Lower leg skin (tissue), 4 donors: ENCODE results near the gene PRICKLE2. TPM values are rescaled to one million over a fixed set of nuclear protein-coding genes. Genes with fewer than 3 reads are reported as not detected.

Source experiments
- DNase-seq, 2 donors: peaks; one replicate each; pipeline ENCODE4 v3.0.0-alpha.2; 2019; ENCODE audit warnings: low spot score in 2 of 2
- H3K4me3 ChIP-seq: fragments of 200-600 bp; sonication (generic); 2 replicates; pipeline ENCODE4 v1.5.1; 2017; ENCODE audit warnings: mild to moderate bottlenecking, low read depth; ENCODE audit not compliant: poor library complexity, severe bottlenecking
- POLR2A ChIP-seq, 2 donors: fragments of 450-650 bp; IDR thresholded peaks; one replicate each; pipeline ENCODE4 v1.6.1; 2016 to 2017; ENCODE audit warnings: antibody characterized with exemption in 2 of 2, mild to moderate bottlenecking in 1 of 2, moderate library complexity in 1 of 2
- WGBS, 2 donors: methylation state at CpG; one replicate each; pipeline ENCODE4 v1.1.5; 2018; 5-methylcytosine and 5-hydroxymethylcytosine counted together
- intact Hi-C: fragments of 100-400 bp; cut with DNase I; formaldehyde crosslinking; loops from one replicate; pipeline ENCODE4 v1.15.0; 2023; ENCODE audit warnings: low total_unique reads
- total RNA-seq, 4 donors: library from RNA; depleted of rRNA; stranded (reverse); fragments of >200 nt; gene quantifications; one replicate each; pipeline ENCODE4 v1.1.0, GENCODE V29; 2016
- TF ChIP-seq, protein P1 (sequence below), 3 donors: fragments of 450-650 bp; IDR thresholded peaks; one replicate each; pipeline ENCODE4 v1.5.1; 2016; ENCODE audit warnings: antibody characterized with exemption in 3 of 3, mild to moderate bottlenecking in 3 of 3, moderate library complexity in 2 of 3

Gene PRICKLE2
- total RNA-seq, 4 donors from 2014 or later = 10.2 to 18.7 (median 11.7) TPM

DNA sequence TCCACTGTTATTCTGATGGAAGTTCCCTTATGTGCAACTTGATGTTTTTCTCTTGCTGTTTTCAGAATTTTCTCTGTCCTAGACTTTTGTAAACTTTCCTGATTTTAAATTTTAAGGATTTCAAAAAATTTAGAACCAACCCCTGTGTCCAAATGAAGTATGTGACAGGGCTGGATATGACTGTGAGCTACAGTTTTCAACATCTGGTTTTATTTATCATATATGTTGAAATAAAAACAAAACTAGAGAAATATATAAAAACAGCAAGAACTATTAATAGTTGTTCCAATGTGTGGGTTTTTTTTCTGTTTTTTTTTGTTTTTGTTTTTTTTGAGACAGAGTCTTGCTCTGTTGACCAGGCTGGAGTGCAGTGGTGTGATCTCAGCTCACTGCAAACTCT, 154.6 kb downstream of the PRICKLE2 start:
- TF ChIP-seq POLR2A (IDR thresholded peaks at IDR 0.05) = no peak
- TF ChIP-seq, protein P1, sequence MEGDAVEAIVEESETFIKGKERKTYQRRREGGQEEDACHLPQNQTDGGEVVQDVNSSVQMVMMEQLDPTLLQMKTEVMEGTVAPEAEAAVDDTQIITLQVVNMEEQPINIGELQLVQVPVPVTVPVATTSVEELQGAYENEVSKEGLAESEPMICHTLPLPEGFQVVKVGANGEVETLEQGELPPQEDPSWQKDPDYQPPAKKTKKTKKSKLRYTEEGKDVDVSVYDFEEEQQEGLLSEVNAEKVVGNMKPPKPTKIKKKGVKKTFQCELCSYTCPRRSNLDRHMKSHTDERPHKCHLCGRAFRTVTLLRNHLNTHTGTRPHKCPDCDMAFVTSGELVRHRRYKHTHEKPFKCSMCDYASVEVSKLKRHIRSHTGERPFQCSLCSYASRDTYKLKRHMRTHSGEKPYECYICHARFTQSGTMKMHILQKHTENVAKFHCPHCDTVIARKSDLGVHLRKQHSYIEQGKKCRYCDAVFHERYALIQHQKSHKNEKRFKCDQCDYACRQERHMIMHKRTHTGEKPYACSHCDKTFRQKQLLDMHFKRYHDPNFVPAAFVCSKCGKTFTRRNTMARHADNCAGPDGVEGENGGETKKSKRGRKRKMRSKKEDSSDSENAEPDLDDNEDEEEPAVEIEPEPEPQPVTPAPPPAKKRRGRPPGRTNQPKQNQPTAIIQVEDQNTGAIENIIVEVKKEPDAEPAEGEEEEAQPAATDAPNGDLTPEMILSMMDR (IDR thresholded peaks at IDR 0.05) = no peak
- intact Hi-C loops = no loop called here

DNA sequence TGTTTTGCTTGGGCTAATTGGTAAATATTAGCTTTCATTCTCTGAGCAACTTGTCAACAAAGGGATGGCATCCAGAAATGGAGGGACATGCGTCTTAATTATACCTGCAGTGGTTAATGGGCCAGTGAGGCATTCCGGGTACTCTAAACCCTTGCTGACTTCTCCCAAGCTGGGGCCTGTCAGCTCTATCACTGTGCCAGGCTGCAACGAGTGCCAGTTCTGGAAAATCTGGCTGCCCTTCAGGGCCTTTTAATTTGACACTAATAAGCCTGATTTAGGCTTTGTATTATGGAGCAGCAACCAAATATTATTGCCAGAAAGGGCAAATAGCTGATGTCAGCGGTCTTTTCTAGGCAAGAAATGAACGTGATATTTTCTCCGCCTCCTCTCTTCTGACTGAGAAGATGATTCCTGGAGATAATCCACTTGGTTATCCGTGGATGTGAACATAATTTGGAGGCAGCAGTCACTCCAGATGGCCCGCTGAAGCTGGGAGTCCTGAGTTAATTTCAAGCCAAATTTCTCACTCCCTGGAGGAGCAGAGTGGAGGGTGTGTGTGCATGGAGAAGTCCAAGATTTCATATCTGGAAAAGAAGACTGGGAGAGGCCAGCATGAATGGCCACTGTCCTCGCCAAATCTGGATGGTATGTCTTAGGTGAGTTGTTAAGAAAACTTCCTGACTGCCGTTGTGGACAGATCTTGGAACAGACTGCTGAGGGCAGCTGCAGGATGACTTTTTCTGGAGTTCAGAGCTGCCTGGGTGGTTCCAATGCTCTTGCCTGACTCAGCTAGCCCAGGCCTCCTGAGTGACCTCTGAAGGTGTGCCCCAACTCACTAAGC, 157.5 kb downstream of the PRICKLE2 start:
- TF ChIP-seq, protein P1 (IDR thresholded peaks at IDR 0.05) = no peak
- no peak for TF ChIP-seq POLR2A (IDR thresholded peaks at IDR 0.05)
- DNase-seq = no peak
- intact Hi-C loops = no loop called here
- 26 to 39% methylated on average over 10 of the region's 10 CpGs for WGBS, 2 donors
- H3K4me3 ChIP-seq = no peak overlapping the region

More for the DNA sequence above, 154.6 kb downstream of the PRICKLE2 start:
- no peak overlapping the region for H3K4me3 ChIP-seq
- DNase-seq = no peak

DNA sequence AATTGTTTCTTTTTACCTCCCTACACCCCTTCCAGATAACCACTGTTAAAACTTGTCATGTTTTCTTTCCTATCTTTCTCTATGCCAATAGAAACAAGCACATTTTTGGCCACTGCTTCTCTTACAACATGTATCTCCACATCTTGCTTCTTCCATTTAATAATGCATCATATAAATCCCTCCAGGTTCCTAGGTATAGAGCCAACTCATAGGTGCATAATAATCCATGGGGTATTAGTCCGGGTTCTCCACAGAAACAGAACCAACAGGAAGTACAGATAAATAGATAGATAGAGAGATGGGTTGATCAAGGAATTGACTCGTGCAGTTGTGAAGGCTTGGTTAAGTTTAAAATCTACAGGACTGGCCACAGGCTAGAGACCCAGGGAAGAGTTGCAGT, 160.5 kb downstream of the PRICKLE2 start:
- TF ChIP-seq, protein P1 (IDR thresholded peaks at IDR 0.05) = no peak
- no peak for TF ChIP-seq POLR2A (IDR thresholded peaks at IDR 0.05)
- no peak for DNase-seq
- intact Hi-C loops = no loop called here
- H3K4me3 ChIP-seq = no peak overlapping the region
- WGBS, 2 donors = 69 to 81% methylated on average over 2 of the region's 2 CpGs

DNA sequence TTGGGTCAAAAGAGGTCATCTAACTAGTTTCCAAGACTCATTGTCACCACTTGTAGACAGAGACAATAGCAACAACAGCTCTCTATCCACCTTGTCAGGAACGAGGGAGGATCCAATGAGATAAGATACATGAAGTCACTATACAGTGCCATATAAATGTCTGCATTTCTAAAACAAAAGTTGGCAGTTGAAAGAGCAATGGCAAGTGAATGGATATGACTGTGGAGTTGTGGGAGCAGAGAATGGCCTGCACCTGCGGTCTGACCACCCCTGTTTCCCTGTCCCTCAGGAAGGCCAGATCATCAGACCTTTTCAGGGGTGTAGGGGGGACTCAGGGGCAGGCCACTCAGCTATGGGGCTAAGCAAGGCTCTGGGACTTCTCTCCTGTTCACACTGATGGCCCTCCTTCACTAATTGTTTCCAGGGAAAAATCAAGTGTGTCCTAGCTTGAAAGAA, 161.3 kb downstream of the PRICKLE2 start:
- TF ChIP-seq, protein P1 (IDR thresholded peaks at IDR 0.05) = no peak
- no peak for TF ChIP-seq POLR2A (IDR thresholded peaks at IDR 0.05)
- intact Hi-C loops = no loop called here
- DNase-seq = no peak
- H3K4me3 ChIP-seq = no peak overlapping the region
- WGBS, 2 donors = 66 to 82% methylated on average over 2 of the region's 2 CpGs

DNA sequence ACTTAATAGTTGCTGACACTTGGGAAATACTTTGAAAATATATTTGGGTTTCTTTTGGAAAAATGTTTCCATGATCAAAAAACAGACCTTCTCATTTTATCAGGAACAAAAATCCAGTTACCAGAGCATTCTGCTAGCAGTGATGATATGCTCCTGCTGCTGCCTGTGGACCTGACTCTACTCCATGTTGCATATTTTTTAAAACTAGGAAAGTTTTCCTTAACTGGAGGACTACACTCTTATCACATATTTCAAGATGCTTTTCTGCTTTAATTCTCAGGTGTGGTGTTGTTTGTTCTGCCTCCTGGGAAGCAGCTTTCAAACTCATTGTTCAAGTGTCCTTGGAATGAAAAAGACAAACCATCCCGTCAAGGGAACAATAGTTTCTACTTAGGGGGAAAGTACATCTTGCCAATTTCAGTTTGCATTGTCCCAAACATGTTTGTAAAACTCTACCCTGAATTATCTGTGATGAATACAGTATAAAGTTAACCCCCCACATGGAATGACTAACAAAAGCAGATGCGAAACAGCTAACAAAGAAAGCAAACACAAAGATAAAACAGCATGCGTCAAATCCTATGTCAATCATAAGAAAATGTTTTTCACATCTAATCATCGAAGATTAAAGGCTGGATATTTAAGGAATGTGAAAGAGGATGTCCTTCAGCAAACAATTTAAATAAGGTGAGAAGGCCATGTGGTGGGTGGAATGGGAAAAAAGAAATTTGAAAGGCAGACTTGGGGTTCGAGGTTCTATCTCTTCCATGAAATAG, 161.9 kb downstream of the PRICKLE2 start:
- WGBS, 2 donors = 76 to 77% methylated on average over 5 of the region's 5 CpGs
- H3K4me3 ChIP-seq = no peak overlapping the region
- intact Hi-C loops = no loop called here
- no peak for TF ChIP-seq POLR2A (IDR thresholded peaks at IDR 0.05)
- TF ChIP-seq, protein P1 (IDR thresholded peaks at IDR 0.05) = no peak
- DNase-seq = no peak
